HepG2 (cell line): ENCODE measurements around the gene MTRF1. TPM values are rescaled to one million over a fixed set of nuclear protein-coding genes. Genes with fewer than 3 reads are reported as not detected.

Experiments
- ATF4 ChIP-seq, 2 experiments: fragments of 450-650 bp in 1 of 2; sonication (generic) in 1 of 2; formaldehyde crosslinking; IDR thresholded peaks; 2 replicates each; pipeline versions ENCODE4 v1.5.0 to v1.8.0; 2020 to 2022; ENCODE audit warnings: mild to moderate bottlenecking in 1 of 2, missing genetic modification reagents in 1 of 2
- CREM ChIP-seq, 2 experiments: sonication (generic) in 1 of 2; formaldehyde crosslinking in 1 of 2; IDR thresholded peaks; 2 replicates each; pipeline versions ENCODE4 v1.4.0 to v1.6.1; 2016 to 2020; ENCODE audit warnings: antibody characterized with exemption in 1 of 2, mild to moderate bottlenecking in 1 of 2, missing genetic modification reagents in 1 of 2
- HIVEP1 ChIP-seq: sonication (generic); formaldehyde crosslinking; IDR thresholded peaks from 2 replicates; pipeline ENCODE4 v1.4.0; 2020; ENCODE audit warnings: mild to moderate bottlenecking, missing genetic modification reagents
- HMG20B ChIP-seq: conservative IDR thresholded peaks from 2 replicates; pipeline ENCODE4 v1.6.1; 2016; ENCODE audit warnings: missing genetic modification reagents, missing compliant biosample characterization
- MTF2 ChIP-seq: sonication (generic); formaldehyde crosslinking; IDR thresholded peaks from 2 replicates; pipeline ENCODE4 v1.5.0; 2020; ENCODE audit warnings: missing genetic modification reagents, borderline replicate concordance
- NCOA1 ChIP-seq: sonication (generic); formaldehyde crosslinking; IDR thresholded peaks from 2 replicates; pipeline ENCODE4 v1.9.0; 2021; ENCODE audit warnings: missing genetic modification reagents
- SNAPC4 ChIP-seq: sonication (generic); formaldehyde crosslinking; IDR thresholded peaks from 2 replicates; pipeline ENCODE4 v1.4.0; 2020; ENCODE audit warnings: mild to moderate bottlenecking, missing genetic modification reagents
- SOX6 ChIP-seq, 2 experiments: fragments of 450-650 bp in 1 of 2; sonication (generic) in 1 of 2; formaldehyde crosslinking in 1 of 2; IDR thresholded peaks; 2 replicates each; pipeline versions ENCODE4 v1.4.0 to v1.6.1; 2017 to 2020; ENCODE audit warnings: antibody characterized with exemption in 1 of 2, mild to moderate bottlenecking in 1 of 2, missing genetic modification reagents in 1 of 2
- SP4 ChIP-seq: sonication (generic); formaldehyde crosslinking; IDR thresholded peaks from 2 replicates; pipeline ENCODE4 v1.8.1; 2023; ENCODE audit warnings: mild to moderate bottlenecking, missing genetic modification reagents
- STAT6 ChIP-seq: sonication (generic); formaldehyde crosslinking; IDR thresholded peaks from 2 replicates; pipeline ENCODE4 v1.4.0; 2020; ENCODE audit warnings: missing genetic modification reagents, mild to moderate bottlenecking, borderline replicate concordance
- TEF ChIP-seq: sonication (generic); formaldehyde crosslinking; IDR thresholded peaks from 2 replicates; pipeline ENCODE4 v1.5.0; 2020; ENCODE audit warnings: missing genetic modification reagents
- ZBTB33 ChIP-seq: sonication (generic); formaldehyde crosslinking; IDR thresholded peaks from 2 replicates; pipeline ENCODE4 v1.4.0; 2020; ENCODE audit warnings: missing genetic modification reagents
- ZNF205 ChIP-seq: IDR thresholded peaks from 2 replicates; pipeline ENCODE4 v1.6.1; 2018; ENCODE audit warnings: missing biosample characterization, missing genetic modification reagents
- ZNF362 ChIP-seq: sonication (generic); formaldehyde crosslinking; IDR thresholded peaks from 2 replicates; pipeline ENCODE4 v1.4.0; 2020; ENCODE audit warnings: missing genetic modification reagents, mild to moderate bottlenecking, borderline replicate concordance
- ZNF570 ChIP-seq: sonication (generic); formaldehyde crosslinking; IDR thresholded peaks from 2 replicates; pipeline ENCODE4 v1.4.0; 2020; ENCODE audit warnings: mild to moderate bottlenecking, missing genetic modification reagents, borderline replicate concordance
- polyA plus RNA-seq, 8 experiments: library from polyadenylated mRNA; depleted of rRNA in 3 of 8; stranded (reverse) in 7 of 8; unstranded in 1 of 8; fragments of >200 nt; fragmentation: Illumina TruSeq in 4 of 8; extraction: Trizol in 4 of 8; gene quantifications; 2 replicates each; pipeline versions ENCODE4 v1.2.1 to v1.2.3, GENCODE V29; 2011 to 2016; ENCODE audit warnings: low read depth in 4 of 8, missing spikeins in 1 of 8, mixed read lengths in 1 of 8; ENCODE audit not compliant: insufficient read depth in 1 of 8
- total RNA-seq, 5 experiments: library from RNA; depleted of rRNA; stranded (reverse); fragments of >200 nt; fragmentation: Illumina TruSeq; extraction: Trizol; gene quantifications; 2 replicates each; pipeline ENCODE4 v1.2.3, GENCODE V29; 2016; ENCODE audit warnings: low read depth in 1 of 5

MTRF1 gene
- total and polyA plus RNA-seq, 2 of the 13 experiments (the other 11 are each of a cell fraction or from before 2014, with no cell fraction given) = 21.6 to 27.2 TPM

- TF ChIP-seq SP4 (CRISPR knock-in tag) (peak; percentile 40; the same call in 1 of the 2 replicates), CREM (IDR thresholded peaks at IDR 0.05) (peak; percentile 60; the same call in 1 of the 2 replicates), CREM (CRISPR knock-in tag; IDR thresholded peaks at IDR 0.05) (no peak), ZBTB33 (CRISPR knock-in tag) (no peak), ZNF205 (no peak), MTF2 (CRISPR knock-in tag) (no peak), SNAPC4 (CRISPR knock-in tag) (no peak), NCOA1 (CRISPR knock-in tag) (no peak), HIVEP1 (CRISPR knock-in tag) (peak; percentile 31; the same call in 1 of the 2 replicates), ATF4 (CRISPR knock-in tag; IDR thresholded peaks at IDR 0.05) (peak in 1 of 2 experiments; percentile 76; a peak in 2 of 4 replicates), TEF (CRISPR knock-in tag) (no peak), HMG20B (peak; percentile 100), ZNF570 (CRISPR knock-in tag) (no peak), ZNF362 (CRISPR knock-in tag) (peak; percentile 45; the same call in 1 of the 2 replicates), SOX6 (IDR thresholded peaks at IDR 0.05) (no peak), SOX6 (CRISPR knock-in tag; IDR thresholded peaks at IDR 0.05) (peak; percentile 85), STAT6 (CRISPR knock-in tag) (no peak)
Observed at GRCh38 chr13:41289463-41289881, 26.1 kb upstream of the MTRF1 start (continued).
